ENCODE measurements around the gene ESRRB.

DNA sequence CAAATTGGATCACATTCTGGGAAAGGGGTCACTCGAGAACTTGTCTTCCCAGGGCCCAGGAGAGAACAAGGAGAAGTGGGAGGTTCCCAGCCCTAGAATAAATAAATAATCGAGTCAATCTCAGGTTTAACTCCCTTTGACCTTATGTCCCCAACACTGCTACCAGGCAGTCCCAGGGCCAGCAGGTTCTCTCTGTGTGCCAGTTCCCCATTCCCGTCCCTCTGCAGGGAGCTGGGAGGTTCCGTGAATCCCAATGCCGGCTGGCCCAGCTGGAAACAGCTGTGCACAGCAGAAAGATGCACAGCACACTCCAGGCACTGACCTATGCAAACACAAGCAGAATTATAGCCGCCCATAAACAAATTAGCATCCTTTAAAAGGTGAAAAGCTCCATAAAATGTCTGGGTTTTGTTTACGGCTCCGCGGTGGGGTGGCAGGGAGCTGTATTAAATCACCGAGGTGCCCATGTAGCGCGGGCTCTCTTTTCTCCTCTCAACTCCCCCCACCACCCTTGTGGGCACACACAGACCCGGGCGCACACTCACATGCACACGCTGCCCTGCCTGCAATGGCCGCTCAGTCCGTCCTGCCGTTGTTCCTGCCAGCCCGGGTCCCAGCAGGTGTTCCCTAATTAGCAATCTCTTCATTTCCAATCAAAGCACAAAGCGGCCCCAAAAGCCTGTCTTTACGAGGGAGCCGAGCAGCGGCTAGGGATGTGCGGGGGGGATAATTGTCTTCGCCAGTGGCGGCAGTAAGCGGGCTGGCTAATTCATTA is 46.6 kb upstream of the ESRRB start:
- TF ChIP-seq POLR2A (IDR thresholded peaks at IDR 0.05) = no peak
- TF ChIP-seq, protein P1, sequence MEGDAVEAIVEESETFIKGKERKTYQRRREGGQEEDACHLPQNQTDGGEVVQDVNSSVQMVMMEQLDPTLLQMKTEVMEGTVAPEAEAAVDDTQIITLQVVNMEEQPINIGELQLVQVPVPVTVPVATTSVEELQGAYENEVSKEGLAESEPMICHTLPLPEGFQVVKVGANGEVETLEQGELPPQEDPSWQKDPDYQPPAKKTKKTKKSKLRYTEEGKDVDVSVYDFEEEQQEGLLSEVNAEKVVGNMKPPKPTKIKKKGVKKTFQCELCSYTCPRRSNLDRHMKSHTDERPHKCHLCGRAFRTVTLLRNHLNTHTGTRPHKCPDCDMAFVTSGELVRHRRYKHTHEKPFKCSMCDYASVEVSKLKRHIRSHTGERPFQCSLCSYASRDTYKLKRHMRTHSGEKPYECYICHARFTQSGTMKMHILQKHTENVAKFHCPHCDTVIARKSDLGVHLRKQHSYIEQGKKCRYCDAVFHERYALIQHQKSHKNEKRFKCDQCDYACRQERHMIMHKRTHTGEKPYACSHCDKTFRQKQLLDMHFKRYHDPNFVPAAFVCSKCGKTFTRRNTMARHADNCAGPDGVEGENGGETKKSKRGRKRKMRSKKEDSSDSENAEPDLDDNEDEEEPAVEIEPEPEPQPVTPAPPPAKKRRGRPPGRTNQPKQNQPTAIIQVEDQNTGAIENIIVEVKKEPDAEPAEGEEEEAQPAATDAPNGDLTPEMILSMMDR (IDR thresholded peaks at IDR 0.05) = no peak

Measured in heart left ventricle (tissue), 13 donors.